Measurements from ENCODE around the gene RTL10. TPM values are rescaled to one million over a fixed set of nuclear protein-coding genes. Genes with fewer than 3 reads are reported as not detected.
"Not testable (repeated sequence)": the region's sequence is repeated elsewhere in the genome, so short reads cannot be mapped to it uniquely, and the experiment has no call there.

Gene RTL10
- total RNA-seq, 2 donors from 2014 or later, result 7.6 to 8.6 TPM

- intact Hi-C loops (cut with DNase I), result no loop called here
- no peak for DNase-seq (ENCODE audit: low spot score)
These were observed 36.9 kb upstream of the RTL10 start for GRCh38 chr22:19891317-19892256.

DNA sequence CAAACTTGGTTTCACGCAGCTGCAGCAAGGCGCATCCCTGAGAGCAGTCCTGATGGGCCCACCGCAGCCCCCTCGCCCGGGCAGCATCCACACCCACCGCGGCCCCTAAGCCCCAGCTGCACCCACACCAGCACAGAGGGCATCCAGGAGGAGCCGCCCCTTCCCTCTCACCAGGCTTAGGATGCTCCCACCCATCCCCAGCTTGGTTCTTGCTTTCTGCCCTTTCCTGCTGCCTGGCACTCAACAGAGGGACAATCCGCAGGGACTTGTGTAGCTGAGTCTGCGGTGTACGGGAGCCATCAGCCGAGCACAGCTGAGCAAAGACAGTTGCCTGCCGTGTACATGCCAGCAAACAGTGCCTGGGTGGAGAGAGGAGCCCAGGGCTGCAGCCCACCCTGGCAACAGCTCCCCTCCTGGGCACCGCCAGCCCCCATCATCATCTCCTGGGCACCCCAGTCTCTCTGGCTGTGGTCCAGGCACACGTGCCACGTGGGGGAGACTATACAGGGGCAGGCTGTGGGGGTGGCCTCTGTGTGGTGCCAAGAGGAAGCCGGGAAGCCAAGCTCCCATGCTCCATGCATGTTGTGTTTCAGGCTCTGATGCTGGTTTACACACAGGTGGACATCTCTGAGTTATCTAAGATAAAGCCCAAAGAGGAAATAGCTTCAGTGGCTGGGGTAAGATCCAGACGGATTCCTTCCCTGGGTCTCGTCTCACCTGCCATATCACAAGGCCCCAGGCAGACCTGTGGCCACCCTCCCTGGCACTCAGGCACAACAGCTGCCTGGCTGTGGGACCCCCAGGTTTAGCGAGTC is 36.0 kb upstream of the RTL10 start:
- DNase-seq (ENCODE audit: low spot score), result no peak
- intact Hi-C loops (cut with DNase I), result no loop called here

- intact Hi-C loops (cut with DNase I), result no loop called here
- DNase-seq (ENCODE audit: low spot score), result no peak
These were observed 35.3 kb upstream of the RTL10 start for GRCh38 chr22:19889951-19890350.

DNA sequence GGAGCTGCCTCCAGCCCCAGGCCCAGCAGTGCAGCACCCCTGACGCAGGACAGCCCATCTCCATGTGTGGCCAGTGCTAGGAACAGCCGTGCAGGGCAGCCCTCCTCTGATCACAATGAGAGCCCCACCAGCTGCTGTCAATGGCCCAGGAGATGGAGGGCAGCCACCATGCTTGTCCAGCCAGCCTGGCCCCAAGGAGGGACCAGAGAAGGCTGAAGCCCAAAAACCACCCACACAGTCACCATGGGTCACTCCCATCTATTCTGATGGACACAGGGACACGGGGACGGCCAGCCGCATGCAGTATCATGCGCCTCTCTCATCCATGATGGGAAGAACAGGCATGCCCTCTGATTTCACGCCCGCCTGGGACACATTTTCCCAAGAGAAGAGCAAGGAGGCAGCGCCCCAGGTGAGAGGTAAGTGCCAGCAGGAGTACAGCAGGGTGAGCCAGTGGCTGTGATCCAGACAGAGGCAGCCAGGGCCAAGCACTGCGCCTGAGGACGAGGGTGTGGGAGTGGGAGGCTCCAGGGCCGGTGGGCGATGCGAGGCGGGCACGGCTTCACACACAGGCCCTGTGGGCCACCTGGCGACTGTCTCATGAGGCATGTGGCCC is 33.6 kb upstream of the RTL10 start:
- intact Hi-C loops (cut with DNase I), result no loop called here
- no peak for DNase-seq (ENCODE audit: low spot score)

DNA sequence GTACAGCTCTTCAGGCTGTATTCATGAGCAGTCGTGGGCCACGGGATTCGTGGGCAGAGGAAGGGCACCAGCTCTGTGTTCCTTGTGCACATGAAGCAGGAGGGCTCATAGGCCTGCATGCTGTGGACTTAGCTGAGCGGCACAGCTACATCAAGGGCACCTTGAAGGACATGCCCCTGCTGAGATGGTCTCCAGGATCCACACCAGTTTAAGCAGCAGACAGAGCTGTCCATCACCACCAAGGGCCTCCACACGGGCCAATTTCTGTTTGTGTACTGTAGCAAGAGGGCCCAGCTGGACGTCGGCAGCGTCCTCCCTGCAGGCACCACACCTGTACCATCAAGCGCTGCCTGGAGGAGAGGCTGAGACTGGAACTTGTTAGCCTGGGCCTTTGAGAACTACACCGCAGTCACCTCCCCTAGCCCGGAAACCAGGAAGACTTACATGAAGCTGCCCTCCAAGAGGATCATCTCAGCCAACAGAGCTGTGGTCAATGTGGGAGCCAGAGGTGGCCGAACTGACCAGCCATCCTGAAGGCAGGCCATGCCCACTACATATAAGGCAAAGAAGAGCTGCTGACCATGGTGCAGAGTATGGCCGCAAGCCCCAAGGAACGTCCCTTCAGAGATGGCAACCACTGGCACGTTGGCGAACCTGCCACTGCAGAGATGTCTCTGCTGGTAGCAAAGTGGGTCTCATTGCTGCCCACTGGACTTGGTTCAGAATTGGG is 32.7 kb upstream of the RTL10 start:
- intact Hi-C loops (cut with DNase I), result no loop called here

DNA sequence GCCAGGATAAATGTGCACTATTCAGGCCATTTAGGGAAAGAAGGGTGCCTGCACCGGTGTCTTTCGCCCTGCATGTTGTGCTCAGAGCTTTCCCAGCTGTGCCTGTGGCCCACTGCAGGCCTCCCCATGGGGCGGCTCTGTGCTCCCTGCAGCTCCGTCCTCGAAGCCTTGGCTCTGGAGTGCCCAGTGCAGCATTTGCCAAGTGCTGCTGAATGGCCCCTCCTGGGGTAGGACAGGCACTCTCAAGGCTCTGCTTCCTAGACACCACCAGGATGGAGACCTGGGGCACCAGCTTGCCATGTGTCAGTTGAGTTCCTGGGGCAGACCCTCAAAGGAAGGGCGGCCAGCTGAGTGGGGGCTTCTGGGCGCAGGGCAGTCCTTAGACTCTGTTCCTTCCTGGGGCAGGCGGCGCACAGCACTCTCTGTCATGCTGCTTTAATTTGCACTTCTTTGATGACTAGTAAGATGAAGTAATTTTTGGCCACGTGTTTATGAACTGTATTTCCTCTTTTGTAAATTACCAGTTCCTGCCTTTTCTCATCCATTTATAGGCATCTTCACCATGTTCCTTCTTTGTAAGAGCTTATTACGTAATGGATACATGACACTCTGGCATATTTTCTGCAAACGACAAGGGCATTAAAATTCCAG is 32.1 kb upstream of the RTL10 start:
- intact Hi-C loops (cut with DNase I), result no loop called here
- DNase-seq (ENCODE audit: low spot score), result peak; percentile 88

More for the DNA sequence above, 32.7 kb upstream of the RTL10 start:
- peak; percentile 72 for DNase-seq (ENCODE audit: low spot score)

DNA sequence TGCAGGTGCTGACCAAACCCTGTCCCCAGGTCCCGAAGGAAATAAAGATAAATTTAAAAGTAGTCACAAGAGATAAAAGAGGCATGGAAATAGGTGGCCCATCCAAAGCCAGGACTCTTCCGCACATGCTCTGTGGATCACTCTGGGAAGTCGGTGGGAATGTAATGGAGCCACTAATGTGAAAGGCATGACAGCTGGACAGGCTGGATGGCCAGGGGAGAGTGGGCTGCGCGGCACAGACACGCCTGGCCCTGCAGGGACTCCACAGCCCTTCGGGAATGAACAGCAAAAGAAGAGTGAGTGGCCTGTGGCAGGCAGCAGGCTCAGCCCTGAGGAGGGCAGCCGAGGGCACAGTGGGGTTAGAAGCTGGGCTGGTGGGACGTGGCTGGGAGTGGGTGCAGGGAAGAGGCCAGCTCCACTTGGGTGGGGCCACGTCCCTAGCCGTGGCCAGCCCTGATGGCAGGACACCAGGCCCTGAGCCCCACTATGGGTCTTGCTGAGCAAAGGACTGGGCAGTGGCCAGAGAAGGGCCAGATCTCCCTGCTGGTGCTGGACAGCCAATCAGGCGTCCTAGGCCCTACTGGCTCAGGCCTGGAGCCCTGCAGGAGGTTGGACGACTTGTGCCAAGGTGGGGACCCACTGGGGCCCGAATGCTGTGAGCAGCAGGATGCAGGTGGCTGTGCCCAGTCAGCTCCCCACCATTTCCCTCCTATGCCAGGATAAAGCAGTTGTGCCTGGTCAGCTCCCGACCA is 31.3 kb upstream of the RTL10 start:
- DNase-seq (ENCODE audit: low spot score), result peak; percentile 67

DNA sequence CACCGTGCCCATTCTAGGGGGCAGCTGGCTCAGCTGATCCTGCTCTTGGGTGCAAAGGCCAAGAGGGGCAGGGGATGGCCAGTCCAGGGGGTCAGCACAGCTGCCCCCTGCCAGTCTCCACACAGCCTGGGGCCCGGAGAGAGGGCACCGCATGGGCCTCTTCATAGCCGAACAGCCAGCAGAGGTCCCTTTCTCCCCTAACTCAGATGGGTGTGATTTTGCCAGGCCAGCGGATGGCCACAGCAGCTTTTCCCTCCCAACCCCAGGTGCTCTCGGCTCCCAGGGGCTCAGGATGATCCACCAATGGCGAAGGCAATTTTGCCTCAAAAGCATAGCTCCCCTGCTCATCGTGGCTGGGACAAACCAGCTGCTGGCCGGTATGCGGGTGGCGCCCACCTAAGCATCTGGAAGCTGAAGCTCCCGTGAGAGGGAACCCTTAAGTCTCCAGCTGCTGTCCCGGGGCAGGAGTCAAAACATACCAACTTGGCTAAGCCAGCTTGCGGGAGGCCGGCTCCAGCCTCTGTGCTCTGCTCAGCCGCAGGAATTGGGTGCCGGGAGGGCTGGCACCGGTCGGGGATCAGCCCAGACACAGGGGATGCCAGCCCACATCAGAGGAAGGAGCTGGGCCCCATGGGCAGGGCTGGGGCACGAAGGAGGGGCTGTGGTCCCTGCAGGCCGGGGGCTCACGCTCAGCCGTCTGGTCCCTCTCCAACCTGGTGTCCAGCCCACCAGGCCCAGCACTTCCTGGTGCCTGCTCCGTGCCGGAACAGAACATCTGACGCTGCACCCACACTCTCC is 30.5 kb upstream of the RTL10 start:
- DNase-seq (ENCODE audit: low spot score), result peak; percentile 67
- intact Hi-C loops (cut with DNase I), result no loop called here

More for the DNA sequence above, 31.3 kb upstream of the RTL10 start:
- intact Hi-C loops (cut with DNase I), result no loop called here

DNA sequence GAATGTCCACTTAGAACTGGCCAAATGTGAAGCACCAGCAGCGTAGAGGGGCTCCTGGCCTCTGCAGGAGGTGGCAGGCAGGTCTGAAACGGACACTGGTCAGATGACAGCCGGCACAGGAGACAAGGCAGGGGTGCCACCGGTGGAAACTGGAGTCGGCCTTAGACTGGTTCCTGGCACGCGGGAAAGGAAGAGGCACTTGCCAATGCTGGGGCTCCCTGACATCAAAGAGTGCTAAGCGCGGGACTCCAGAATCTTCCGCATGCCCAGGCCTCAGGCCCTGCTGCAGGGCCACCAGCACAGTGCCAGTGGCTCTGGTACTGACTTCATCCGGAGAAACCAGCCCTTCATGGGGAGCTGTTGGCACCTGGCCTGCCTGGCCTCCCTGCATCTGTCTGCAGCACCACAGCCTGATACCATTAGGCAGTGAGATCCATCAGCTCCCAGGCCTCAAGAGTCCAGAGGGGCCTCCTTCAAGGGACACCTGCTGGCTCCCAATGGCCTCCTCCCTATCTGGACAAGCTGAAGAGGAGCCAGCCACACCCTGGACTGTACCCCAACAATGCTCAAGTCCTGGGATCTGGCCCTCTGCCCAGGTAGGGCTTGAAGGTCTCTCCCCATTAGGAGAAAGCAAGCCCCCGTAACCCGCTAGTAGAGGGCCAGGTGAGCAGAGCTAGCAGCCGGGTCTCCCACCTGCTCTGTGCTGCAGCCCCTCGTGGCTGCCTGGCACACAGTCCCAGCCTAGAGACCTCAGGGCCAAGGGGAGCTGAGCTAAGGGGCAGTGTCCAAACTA is 29.7 kb upstream of the RTL10 start:
- peak; percentile 72 for DNase-seq (ENCODE audit: low spot score)
- intact Hi-C loops (cut with DNase I), result no loop called here

GRCh38 chr22:19883446-19883845 is 28.8 kb upstream of the RTL10 start:
- DNase-seq (ENCODE audit: low spot score), result peak; percentile 59
- intact Hi-C loops (cut with DNase I), result not testable (repeated sequence)

DNA sequence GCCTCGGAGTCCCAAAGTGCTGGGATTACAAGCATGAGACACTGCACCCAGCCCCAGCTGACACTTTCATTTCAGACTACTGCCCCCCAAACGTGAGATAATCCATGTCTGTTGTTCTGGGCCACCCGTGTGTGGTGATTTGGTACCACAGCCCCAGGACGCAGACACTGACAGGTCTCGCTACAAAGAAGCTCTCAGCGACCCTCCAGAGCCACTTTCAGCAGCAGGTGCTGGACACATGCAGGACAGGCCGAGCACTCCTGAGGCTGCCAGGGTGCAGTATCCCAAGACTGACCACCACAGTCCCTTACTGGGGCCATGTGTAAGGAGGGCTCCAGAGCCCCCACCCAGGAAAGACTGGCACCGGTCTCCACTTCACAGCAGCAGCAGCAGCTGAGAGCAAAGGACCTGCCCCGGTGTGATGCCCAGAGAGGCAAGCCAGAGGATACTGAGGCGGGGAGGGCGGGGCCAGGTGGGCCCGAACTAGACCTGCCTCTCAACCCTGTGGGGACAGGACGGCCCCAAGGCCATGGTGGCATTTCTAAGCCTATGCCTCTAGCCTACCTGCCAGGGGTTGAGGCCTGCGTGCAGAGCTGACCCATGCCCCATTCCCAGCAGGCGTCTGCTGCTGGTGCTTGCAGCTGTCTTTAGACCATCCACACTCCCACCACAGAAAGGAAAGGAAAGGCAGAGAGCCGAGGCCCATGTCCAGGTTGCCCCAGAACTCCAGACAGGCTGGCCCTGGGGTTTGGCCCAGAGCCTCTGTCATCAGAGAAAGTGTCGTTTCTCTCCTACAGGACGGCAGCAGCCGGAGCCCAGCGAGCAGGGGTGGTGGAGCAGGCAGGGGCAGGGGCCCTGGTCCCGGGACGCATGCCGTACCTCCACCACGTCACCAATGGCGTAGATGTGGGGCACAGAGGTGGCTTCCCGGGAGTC is 28.0 kb upstream of the RTL10 start:
- intact Hi-C loops (cut with DNase I), result no loop called here
- DNase-seq (ENCODE audit: low spot score), result peak; percentile 79

- intact Hi-C loops (cut with DNase I), result no loop called here
- DNase-seq (ENCODE audit: low spot score), result peak; percentile 85
These were observed 26.3 kb upstream of the RTL10 start for GRCh38 chr22:19880786-19881569.

- intact Hi-C loops (cut with DNase I), result loop anchor here in 1 of 2 donors (1.0 kb wide), 1 partner anchor 25 kb away; no protein-coding TSS in a partner anchor
- peak; percentile 80 for DNase-seq (ENCODE audit: low spot score)
These were observed 25.5 kb upstream of the RTL10 start for GRCh38 chr22:19879992-19880785.

DNA sequence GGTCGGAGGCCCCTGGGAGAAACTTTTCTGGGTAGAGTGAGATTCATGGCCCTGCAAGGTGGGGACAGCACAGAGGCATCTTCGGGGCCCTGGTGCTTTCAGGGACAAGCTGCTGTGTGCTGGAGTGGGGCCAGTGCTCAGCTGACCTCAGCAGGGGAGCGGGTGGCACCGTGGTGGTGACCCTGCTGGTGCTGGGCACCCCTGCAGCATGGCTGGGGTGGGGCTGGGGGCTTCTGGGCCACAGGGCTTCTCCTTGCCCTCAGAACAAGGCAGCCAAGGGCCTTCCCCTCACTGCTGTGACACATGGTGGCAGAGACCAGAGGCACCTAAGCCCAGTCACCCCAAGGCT is 24.9 kb upstream of the RTL10 start:
- DNase-seq (ENCODE audit: low spot score), result no peak
- intact Hi-C loops (cut with DNase I), result loop anchor here in 1 of 2 donors (1.0 kb wide), 1 partner anchor 26 kb away; no protein-coding TSS in a partner anchor
